Measurements from ENCODE around the gene APPL2.
"Not testable (repeated sequence)": the region's sequence is repeated elsewhere in the genome, so short reads cannot be mapped to it uniquely, and the experiment has no call there.

The APPL2 gene

DNA sequence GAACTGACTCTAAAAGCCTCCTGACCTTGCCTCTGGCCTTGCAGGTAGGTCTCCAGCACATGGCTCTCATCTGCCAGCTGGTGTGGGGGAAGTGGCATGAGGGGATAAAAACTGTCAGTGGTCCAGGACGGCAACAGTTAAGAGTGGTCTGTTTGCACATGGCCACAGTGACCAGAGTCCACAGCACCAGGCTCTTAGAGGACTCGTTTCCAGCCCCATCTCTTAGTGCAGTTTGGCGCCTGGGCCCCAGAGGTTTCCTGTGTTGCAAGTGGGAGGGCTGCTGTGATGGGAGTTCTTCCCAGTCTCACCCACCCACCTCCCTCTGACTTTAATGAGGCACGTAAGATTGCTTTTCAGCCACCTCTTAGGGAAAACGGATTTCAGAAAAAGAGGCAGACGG lies 37.0 kb downstream of the APPL2 start:
- peaks cover 5% of the 10 kb centered on the region for H3K36me3 Mint-ChIP-seq
- no peak overlapping the region for H3K4me3 Mint-ChIP-seq
- H3K27ac Mint-ChIP-seq: no peak overlapping the region
- no peaks in the 10 kb centered on the region for H3K9me3 Mint-ChIP-seq
- no peaks in the 10 kb centered on the region for H3K27me3 Mint-ChIP-seq
- no peaks in the 10 kb centered on the region for H3K4me1 Mint-ChIP-seq

- H3K9me3 Mint-ChIP-seq: no peaks in the 10 kb centered on the region
- H3K4me1 Mint-ChIP-seq: no peaks in the 10 kb centered on the region
- H3K27ac Mint-ChIP-seq: no peak overlapping the region
- peaks cover 17% of the 10 kb centered on the region for H3K36me3 Mint-ChIP-seq
- H3K27me3 Mint-ChIP-seq: no peaks in the 10 kb centered on the region
- H3K4me3 Mint-ChIP-seq: no peak overlapping the region
These were observed 39.9 kb downstream of the APPL2 start for GRCh38 chr12:105196090-105196489.

- H3K4me1 Mint-ChIP-seq: no peaks in the 10 kb centered on the region
These were observed 41.0 kb downstream of the APPL2 start for GRCh38 chr12:105194947-105195346.

DNA sequence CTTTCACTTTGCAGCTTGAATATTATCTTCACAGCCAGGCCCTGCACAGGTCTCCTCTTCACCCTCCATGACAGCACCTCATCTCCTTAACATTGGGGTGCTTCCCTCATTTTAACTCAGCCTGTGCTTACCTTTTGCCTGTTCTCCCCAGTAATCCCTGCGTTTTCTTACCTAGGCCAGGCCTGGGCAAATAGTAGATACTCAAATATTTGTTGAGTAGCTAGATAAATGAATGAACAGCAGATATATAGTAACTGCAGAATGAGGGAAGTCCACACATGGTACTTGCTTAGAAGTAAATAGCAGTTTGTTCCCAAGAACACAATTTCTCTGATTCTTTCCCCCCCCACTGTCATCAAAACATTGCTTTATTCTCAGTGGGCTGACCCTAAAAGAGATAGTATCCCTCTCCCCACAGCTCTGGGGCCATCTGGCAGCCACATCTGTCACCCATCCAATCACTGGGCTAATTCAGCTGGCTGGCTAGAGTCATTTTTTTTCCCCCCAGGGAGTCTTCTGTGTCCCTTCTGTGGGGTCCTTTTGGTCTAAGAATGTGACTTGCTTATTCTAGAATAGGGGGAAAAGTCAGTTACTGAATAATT lies 43.2 kb downstream of the APPL2 start:
- no peak overlapping the region for H3K4me3 Mint-ChIP-seq
- no peak overlapping the region for H3K27ac Mint-ChIP-seq
- H3K9me3 Mint-ChIP-seq: no peaks in the 10 kb centered on the region
- no peaks in the 10 kb centered on the region for H3K27me3 Mint-ChIP-seq
- peaks cover 29% of the 10 kb centered on the region for H3K36me3 Mint-ChIP-seq
- H3K4me1 Mint-ChIP-seq: no peaks in the 10 kb centered on the region

More at GRCh38 chr12:105194947-105195346, 41.0 kb downstream of the APPL2 start:
- H3K36me3 Mint-ChIP-seq: peaks cover 23% of the 10 kb centered on the region
- no peak overlapping the region for H3K4me3 Mint-ChIP-seq
- no peaks in the 10 kb centered on the region for H3K9me3 Mint-ChIP-seq
- H3K27me3 Mint-ChIP-seq: no peaks in the 10 kb centered on the region
- H3K27ac Mint-ChIP-seq: no peak overlapping the region

DNA sequence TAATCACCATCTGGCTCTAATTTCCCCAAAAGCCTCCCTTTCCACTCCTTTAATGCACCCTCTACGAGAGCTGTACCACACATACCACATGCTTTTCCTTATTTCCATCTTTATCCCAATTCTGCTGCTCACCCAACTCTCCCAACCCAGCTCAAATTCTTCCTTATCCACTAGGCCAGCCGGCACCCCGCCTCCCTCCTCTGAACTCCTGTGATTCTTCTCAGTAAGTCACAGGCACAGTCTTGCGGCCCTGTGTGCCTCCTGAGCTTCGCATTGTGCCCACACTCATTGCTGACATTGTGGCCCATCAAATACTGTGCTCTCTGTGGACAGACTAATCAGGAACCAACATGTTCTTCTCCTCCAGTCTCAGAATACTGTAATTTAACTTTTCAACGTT lies 45.4 kb downstream of the APPL2 start:
- Mint-ChIP-seq H3K27ac (peak overlapping the region; percentile 73), H3K9me3 (no peaks in the 10 kb centered on the region), H3K4me1 (no peaks in the 10 kb centered on the region), H3K36me3 (peaks cover 36% of the 10 kb centered on the region), H3K27me3 (no peaks in the 10 kb centered on the region), H3K4me3 (no peak overlapping the region)

GRCh38 chr12:105189293-105189692 lies 46.7 kb downstream of the APPL2 start:
- Mint-ChIP-seq H3K27ac (no peak overlapping the region), H3K36me3 (peaks cover 39% of the 10 kb centered on the region), H3K4me3 (no peak overlapping the region), H3K4me1 (no peaks in the 10 kb centered on the region), H3K27me3 (no peaks in the 10 kb centered on the region), H3K9me3 (no peaks in the 10 kb centered on the region)

GRCh38 chr12:105183976-105184375 lies 52.0 kb downstream of the APPL2 start:
- H3K9me3 Mint-ChIP-seq, H3K27me3 Mint-ChIP-seq, H3K4me3 Mint-ChIP-seq, H3K4me1 Mint-ChIP-seq, H3K27ac Mint-ChIP-seq: not testable (repeated sequence)
- H3K36me3 Mint-ChIP-seq: peaks cover 57% of the 10 kb centered on the region

GRCh38 chr12:105183406-105183805 lies 52.6 kb downstream of the APPL2 start:
- not testable (repeated sequence) for H3K27me3 Mint-ChIP-seq, H3K4me3 Mint-ChIP-seq, H3K27ac Mint-ChIP-seq, H3K4me1 Mint-ChIP-seq, H3K9me3 Mint-ChIP-seq
- H3K36me3 Mint-ChIP-seq: peaks cover 54% of the 10 kb centered on the region

DNA sequence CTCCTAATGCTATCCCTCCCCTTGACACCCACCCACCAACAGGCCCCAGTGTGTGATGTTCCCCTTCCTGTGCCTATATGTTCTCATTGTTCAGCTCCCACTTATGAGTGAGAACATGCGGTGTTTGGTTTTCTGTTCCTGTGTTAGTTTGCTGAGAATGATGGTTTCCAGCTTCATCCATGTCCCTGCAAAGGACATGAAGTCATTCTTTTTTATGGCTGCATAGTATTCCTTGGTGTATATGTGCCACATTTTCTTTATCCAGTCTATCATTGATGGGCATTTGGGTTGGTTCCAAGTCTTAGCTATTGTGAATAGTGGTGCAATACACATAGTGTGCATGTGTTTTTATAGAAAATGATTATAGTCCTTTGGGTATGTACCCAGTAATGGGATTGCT lies 56.9 kb downstream of the APPL2 start:
- peaks cover 46% of the 10 kb centered on the region for H3K36me3 Mint-ChIP-seq
- not testable (repeated sequence) for H3K27me3 Mint-ChIP-seq, H3K9me3 Mint-ChIP-seq, H3K27ac Mint-ChIP-seq, H3K4me1 Mint-ChIP-seq, H3K4me3 Mint-ChIP-seq

DNA sequence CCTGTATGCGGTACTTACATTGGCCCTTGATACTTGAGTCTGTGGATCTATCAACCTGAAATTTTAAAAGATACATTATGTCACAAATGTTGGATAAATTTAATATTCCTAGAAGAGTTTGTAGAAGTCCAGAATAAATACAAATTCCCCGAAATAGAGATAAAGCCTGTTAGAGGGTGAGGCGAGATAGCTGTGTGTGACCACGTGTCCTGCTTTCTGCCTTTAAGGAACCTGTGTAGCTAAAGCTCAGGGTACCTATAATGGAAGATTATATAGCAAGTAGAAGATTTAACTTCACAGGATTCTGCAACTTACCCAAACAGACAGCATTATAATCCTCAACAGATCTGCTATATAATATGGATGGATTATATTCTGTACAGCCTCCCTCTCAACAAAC lies 58.8 kb downstream of the APPL2 start:
- Mint-ChIP-seq H3K9me3 (no peaks in the 10 kb centered on the region), H3K4me3 (no peak overlapping the region), H3K27me3 (no peaks in the 10 kb centered on the region), H3K27ac (peak overlapping the region; percentile 32), H3K36me3 (peaks cover 35% of the 10 kb centered on the region), H3K4me1 (peaks cover 6% of the 10 kb centered on the region)

GRCh38 chr12:105175397-105175990 lies 60.5 kb downstream of the APPL2 start:
- no peak overlapping the region for H3K4me3 Mint-ChIP-seq
- peak overlapping the region; percentile 23 for H3K27ac Mint-ChIP-seq
- no peaks in the 10 kb centered on the region for H3K27me3 Mint-ChIP-seq
- peaks cover 26% of the 10 kb centered on the region for H3K36me3 Mint-ChIP-seq
- peaks cover 8% of the 10 kb centered on the region for H3K4me1 Mint-ChIP-seq
- no peaks in the 10 kb centered on the region for H3K9me3 Mint-ChIP-seq

GRCh38 chr12:105171691-105172436 lies 64.1 kb downstream of the APPL2 start:
- H3K4me1 Mint-ChIP-seq: peaks cover 5% of the 10 kb centered on the region

GRCh38 chr12:105170139-105170538 lies 65.8 kb downstream of the APPL2 start:
- peaks cover 5% of the 10 kb centered on the region for H3K4me1 Mint-ChIP-seq
- H3K4me3 Mint-ChIP-seq: no peak overlapping the region
- H3K9me3 Mint-ChIP-seq: no peaks in the 10 kb centered on the region
- peaks cover 8% of the 10 kb centered on the region for H3K36me3 Mint-ChIP-seq
- peak overlapping the region; percentile 30 for H3K27ac Mint-ChIP-seq
- H3K27me3 Mint-ChIP-seq: no peaks in the 10 kb centered on the region

More at GRCh38 chr12:105171691-105172436, 64.1 kb downstream of the APPL2 start:
- Mint-ChIP-seq H3K9me3 (no peaks in the 10 kb centered on the region), H3K4me3 (no peak overlapping the region), H3K27me3 (no peaks in the 10 kb centered on the region), H3K36me3 (peaks cover 12% of the 10 kb centered on the region), H3K27ac (no peak overlapping the region)

- Mint-ChIP-seq H3K27me3 (no peaks in the 10 kb centered on the region), H3K9me3 (no peaks in the 10 kb centered on the region), H3K27ac (no peak overlapping the region), H3K36me3 (peaks cover 6% of the 10 kb centered on the region), H3K4me1 (peaks cover 5% of the 10 kb centered on the region), H3K4me3 (no peak overlapping the region)
These were observed 68.0 kb downstream of the APPL2 start for GRCh38 chr12:105168006-105168405.

DNA sequence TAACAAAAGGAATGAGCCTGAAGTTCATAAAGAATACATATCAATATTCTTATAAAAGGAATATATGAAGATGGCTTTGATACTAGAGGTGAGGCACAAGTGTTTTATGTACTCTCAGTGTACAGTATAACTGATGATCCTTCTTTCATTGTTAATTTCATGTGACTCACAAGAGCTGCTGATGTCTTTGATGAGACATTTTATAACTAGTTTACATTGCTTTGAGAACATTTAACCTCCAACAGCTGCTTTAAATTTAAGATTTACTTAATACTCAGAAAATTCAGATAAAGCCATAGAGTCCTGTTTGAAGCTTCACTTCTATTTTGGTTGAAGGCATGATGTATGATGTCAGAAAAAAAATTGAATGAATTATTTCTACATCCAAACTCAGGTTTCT lies 68.6 kb downstream of the APPL2 start:
- H3K27ac Mint-ChIP-seq: no peak overlapping the region
- no peaks in the 10 kb centered on the region for H3K9me3 Mint-ChIP-seq
- H3K36me3 Mint-ChIP-seq: peaks cover 5% of the 10 kb centered on the region
- H3K27me3 Mint-ChIP-seq: no peaks in the 10 kb centered on the region
- H3K4me1 Mint-ChIP-seq: peaks cover 3% of the 10 kb centered on the region
- H3K4me3 Mint-ChIP-seq: no peak overlapping the region

GRCh38 chr12:105166736-105167135 lies 69.2 kb downstream of the APPL2 start:
- Mint-ChIP-seq H3K4me3 (no peak overlapping the region), H3K27me3 (no peaks in the 10 kb centered on the region), H3K36me3 (peaks cover 5% of the 10 kb centered on the region), H3K27ac (peak overlapping the region; percentile 46), H3K9me3 (no peaks in the 10 kb centered on the region), H3K4me1 (no peaks in the 10 kb centered on the region)
